Testis (tissue), 2 donors: ENCODE data around the gene SRCAP.

Source experiments
- CTCF ChIP-seq, 3 experiments: fragments of 450-650 bp in 2 of 3; fragments of 200-600 bp in 1 of 3; sonication (generic) in 1 of 3; IDR thresholded peaks; one replicate each; pipeline ENCODE4 v1.5.1; 2016 to 2019; ENCODE audit warnings: antibody characterized with exemption in 3 of 3, mild to moderate bottlenecking in 2 of 3, moderate library complexity in 1 of 3
- POLR2A ChIP-seq: fragments of 450-650 bp; IDR thresholded peaks from one replicate; pipeline ENCODE4 v1.6.1; 2017; ENCODE audit warnings: antibody characterized with exemption, mild to moderate bottlenecking, moderate library complexity

- TF ChIP-seq POLR2A (no peak), CTCF (IDR thresholded peaks at IDR 0.05) (no peak)
These were observed 49.0 kb downstream of the SRCAP start, which contains the start of gene PHKG2 for GRCh38 chr16:30747799-30748633.
